Stimulated activated CD4-positive, alpha-beta T cell treated with anti-CD3 and anti-CD28 coated beads, Interleukin-4, amount 100 ng/mL, for 1 hour (primary cell): ENCODE results near the gene PRKCE.
"Not testable (repeated sequence)": the region's sequence is repeated elsewhere in the genome, so short reads cannot be mapped to it uniquely, and the experiment has no call there.

Source experiments
- DNase-seq: peaks from one replicate; pipeline ENCODE4 v3.0.0-alpha.2; 2020

Gene PRKCE

DNA sequence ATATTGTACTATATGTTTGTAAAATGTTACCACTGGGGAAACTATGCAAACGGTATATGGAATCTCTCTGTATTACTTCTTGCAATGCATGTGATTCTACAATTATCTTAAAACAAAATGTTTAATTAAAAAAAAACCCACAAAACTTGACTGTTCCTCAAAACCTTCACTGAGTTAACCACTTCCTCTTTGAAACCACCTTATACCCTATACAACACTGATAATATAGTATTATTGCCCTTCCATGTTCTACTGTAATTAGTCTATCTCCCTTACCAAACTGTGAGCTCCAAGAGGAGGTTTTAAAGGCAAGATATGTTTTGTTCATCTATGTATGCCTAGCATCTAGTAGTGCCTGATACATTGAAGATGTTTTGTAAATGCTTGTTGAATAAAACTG lies 572.0 kb downstream of the PRKCE start:
- DNase-seq: not testable (repeated sequence)

DNA sequence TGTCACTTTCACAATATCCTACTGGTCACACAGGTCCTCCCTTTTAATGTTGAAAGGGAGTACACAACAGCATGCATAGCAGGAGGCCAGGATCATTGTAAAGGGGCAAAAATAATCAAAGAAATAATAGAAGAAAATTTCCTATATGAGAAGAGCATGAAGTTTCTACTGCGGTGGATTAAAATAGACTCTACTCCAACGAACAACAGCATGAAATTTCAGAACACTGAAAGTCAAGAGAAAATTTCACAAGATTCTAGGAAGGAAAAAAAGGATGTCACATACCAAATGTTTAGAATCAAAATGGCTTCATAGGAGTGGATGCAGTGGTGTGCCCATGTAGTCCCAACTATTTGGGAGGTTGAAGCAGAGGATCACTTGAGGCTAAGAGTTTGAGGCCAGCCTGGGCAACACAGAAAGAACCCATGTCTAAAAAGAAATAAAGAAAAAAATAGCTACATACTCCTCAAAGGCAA lies 573.7 kb downstream of the PRKCE start:
- no peak for DNase-seq

DNA sequence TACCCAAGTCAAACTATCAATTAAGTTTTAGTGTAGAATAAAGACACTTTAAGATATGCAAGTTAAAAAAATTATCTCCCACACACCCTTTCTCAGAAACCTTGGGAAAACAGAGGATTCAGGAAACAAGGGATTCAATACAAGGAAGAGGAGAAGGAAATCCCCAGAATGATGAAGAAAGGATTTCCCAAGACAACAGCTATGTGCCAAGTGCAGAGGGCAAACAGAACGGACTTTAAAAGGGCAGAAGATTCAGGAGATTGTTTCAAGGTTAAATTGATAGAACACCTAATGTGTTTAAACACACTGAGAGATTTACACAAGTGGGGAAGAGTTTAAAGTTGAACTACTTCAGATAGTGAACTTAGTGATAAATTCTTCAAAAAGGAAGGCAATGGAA lies 574.3 kb downstream of the PRKCE start:
- DNase-seq: no peak

DNA sequence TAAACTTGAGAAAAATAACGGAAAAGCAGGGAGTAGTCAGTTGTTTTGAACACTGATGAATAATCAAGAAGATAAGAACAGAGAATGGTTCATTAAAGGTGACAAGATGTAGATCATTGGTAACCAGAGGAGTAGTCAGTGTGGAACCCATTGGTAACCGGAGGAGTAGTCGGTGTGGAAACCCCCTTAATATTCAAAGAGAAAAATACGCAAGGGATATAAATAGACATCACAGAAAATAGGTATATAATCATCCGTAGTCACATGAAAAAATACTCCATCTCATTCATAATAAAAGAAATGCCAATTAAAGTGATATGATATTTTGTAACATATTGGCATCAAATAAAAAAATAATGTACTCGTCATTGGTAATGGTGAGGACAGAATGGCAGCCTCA lies 575.1 kb downstream of the PRKCE start:
- no peak for DNase-seq

DNA sequence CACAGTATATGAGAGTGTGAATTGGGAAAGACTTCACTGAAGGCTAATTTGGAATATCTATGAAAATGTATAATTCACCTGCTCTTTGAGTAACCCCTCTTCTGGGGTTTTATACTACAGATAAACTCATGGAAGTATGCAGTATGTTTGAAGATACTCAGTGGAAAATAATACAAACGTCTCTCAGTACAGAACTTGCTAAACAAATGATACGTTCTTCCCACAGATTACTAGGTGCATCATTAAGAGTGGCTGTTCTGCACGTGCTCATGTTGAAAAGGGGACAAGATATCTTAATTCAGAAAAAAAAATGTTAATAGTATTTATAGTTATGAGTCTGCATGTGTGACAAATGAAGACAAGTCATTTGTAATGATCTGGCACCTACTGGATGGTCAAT lies 575.5 kb downstream of the PRKCE start:
- no peak for DNase-seq

DNA sequence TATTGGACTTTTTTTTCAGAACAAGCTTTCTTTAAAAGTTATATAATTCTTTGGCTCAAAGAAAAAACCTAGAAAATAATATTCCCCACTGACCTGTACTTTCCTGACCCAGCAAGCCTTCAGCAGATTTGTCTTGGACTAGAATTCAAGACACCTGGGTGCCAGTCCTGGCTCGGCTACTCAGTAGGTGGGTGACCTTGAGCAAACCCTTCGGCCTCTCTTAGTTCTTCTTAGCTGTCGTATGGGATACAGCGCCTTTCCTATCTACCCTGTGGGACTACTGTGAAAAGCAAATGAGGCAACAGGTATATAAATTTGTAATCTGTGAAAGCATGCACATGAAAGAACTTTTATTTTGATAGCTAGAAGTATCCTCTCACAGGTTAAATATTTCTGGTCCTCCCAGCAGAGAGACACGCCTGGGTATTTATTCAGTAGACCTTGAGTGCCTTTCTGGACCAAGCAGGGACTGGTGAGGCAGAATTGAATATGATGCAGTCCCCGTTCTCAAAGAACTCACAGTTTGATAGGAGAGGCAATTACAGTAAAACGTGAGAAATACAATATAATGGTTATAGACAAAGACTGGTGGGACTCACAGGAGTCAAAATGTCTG lies 576.3 kb downstream of the PRKCE start:
- DNase-seq: no peak

DNA sequence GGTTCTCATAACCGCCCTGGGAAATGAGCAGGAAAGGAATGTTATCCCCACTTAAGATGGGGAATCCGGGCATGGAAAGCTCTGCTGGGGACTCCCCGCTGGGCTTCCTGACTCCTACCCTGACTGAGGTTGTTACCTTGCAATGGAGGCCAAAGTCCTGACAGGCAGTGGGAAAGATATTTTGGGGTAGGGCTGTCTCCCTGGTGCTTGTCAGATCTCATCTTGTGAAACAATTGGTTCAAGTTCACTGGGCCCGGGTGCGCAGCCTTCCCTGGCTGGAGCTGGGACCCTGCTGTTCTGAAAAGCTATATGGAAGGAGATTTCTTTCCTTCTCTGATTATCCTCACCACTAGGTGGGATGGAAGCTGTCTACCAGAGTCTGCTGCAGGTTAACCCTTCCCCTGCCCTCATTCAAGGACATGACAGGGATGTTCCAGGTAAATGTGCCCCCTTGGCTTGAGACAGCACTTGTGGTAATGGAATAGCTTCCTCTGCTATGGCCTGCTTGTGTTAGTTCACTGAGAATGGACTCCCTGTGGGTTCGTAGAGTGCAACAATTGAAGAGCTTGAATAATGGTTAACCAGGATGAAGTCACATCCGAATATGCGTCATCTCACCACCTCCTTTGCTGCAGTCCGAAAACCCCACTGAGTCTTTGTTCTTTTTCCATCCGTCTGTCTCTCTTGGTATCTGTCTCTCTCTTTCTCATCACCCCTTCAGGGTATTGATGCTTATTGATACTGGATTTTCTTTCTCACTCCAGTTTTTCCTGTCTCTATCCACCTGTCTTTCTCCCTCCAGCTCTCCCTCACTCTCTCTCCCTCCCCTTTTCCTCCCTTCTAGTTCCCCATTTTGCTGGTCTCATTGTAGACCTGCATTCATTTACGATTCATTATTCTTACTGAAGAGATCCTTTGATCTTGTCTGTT lies 577.9 kb downstream of the PRKCE start:
- no peak for DNase-seq

DNA sequence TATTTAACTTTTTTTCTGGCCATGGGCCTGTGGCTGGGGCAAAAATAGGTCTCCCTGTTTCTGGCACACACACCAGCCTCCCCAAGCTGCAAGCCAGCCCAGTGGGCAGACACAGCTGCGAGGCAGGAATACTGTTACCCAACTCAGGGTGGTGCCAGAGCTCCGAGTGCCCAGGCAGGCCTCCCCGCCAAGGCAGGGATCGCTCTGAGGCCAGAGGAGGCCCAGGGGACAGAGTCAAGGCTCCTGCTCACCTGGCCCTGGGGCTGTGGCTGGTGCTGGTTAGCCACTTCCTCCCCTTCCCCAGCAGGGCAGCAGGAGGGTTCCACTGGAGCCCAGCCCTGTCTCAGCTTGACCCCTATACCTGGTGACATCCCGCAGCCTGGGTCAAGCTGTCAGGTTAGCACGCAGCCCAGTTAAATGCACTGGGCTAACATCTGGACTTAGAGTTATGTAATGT lies 578.7 kb downstream of the PRKCE start:
- DNase-seq: no peak

DNA sequence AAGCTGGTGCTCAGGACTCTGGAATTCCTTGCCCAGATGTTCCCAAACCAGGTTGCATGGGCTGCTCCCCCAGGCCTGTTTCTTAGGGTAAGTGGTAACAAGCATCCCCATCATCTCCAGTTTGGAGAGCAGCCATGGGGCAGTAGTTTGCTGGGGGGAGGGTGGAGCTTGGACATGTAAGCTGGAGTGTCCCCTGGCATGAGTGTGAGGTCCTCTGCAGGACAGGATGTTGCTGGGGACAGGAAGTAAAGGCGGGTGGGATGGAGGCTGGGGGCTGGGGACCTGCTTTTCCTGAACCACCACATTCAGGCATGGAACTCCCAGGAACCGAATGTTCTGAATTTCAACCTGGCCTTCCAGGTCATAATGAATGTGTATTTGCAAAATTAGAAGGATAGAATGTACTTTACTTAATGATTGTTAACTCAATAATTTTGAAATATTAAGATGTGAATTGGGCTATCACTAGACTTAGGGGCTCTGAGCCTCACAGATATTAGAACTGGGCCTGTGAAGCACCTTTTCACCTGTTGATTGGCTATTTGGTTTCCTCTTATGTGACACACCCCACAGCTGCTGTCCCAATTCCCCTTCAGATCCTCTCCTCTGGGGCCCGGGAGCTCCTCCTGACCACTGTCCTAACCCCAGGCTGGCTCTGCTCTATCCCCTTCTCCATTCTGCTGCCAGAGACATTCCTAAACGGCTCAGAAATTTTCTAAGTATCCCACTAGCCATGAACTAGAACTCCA lies 579.4 kb downstream of the PRKCE start:
- no peak for DNase-seq

DNA sequence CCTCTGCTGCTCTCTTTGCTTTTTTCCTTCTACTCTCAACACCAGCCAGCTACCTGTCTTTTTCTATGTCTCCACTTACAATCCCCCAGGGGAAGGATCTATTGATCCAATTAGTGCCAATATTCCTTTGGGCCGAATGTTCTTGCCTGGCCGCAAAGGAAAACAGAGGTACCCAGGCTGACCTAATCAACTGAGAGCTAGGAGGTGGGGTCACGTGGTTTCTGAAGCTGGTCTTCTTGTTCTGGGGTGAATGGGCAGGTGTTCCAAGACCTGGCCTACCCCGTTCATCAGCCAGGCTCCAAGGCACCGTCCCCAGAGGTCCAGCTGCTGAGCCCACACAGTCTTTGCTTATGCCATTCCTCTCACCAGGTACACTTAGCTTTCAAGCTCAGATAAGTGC lies 580.2 kb downstream of the PRKCE start:
- DNase-seq: no peak

DNA sequence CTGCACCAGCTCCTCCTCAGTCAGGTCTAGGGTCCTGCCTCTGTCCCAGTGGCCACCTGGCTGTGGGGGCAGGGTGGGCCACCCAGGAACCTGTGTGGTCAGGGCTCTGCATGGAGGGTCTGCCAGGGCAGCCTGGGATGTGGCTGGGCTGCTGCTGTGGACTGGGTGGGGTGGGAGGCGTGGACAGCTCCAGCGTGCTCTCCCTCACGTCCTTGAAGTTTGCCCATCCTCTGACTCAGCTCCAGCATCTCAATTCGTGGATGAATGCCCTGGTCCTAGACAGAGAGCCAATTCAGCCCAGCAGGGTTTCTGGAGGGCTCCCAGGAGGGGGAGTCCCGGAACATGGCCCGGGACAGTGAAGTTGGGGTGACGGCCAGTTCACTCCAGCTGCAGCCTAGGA lies 581.4 kb downstream of the PRKCE start:
- DNase-seq: no peak

DNA sequence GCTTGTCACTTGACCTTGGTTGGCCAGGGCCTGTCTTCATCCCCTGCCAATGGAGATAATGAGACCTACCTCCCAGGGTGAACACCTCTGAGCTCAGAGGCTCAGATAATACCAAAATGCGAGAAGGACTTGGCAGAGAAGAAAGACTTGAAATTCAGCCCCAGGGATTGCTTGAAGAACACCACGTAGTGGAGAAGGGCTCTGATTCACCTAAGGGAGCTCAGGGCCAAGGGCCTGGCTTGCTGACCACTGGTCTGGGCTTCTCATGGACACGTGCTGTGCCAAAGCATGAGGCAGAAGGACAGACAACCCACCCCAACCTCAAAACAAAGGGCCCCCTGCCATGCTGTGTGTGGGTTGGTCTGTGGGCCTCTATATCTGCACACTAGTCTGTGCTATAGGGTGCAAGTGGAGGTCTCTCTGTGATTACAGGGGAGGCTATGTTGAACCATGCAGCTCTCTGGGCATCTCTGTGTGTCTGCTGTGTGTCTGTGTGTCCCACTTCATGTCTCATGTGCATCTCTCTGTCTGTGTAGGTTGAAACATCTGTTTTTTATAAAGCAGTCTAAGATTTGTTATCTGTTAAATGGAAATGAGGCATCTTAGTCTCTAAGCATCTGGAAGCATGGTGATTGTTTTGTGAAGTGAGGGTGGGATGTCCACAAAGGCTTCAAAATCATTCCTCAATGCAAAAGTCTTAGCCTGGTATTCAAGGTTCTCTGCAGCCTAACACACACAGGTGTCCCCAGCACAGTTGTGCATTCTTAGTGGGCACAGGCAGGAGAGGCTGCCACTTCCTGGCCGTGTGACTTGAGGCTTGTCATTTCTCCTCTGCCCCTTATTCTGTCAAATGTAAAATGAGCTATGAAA lies 584.8 kb downstream of the PRKCE start:
- DNase-seq: no peak

DNA sequence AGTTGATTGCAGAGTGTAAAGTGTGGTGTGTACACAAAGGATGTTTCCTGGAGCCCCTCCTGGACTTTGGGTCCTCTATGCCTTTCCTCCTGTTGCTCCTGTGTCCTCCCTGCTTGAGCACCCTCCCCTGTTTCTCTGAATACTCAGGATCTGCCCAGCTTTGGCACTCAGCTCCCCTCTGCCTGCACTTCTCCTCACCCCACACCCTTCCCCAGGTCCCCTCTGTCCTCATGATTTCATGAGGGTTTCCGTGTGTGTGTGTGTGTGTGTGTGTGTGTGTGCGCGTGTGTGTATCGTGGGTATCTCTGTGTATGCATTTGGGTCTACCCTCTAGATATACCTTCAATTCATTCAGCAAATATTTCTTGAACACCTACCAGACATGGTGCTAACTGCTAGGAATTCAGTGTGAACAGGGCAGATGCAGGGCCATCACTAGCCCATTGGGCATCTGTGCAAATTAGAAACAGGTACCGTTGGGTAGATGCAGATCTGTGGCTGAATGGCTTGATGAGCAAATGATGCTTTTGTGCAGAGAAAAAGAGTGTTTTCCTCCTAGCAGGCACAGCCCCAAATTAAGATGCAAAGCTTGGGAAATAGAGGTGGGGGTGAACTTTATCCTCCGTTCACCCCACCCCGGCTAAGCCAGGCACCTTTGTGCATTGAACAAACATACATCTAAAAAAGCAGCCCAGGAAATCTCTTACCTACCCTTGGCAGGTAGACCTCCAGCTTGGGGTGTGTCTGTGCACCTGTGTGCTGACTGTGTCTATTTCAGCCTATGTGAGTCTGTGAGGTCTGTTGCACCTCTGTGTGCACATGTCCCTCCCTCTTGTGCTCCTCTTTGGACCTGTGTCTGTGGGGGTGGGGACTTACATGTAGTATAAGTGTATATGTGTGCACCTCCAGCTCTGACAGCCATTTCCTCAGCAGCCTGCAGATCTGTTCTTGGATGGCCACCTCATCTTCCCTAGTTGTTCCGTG lies 585.7 kb downstream of the PRKCE start:
- no peak for DNase-seq
